HG03060 (cell line): Measurements from ENCODE around the gene NPHP4.

ENCODE experiments used
- ATAC-seq: cut with Tn5 transposase; IDR thresholded peaks from one replicate; pipeline ENCODE4 v1.9.1; 2021; ENCODE audit warnings: low read depth, moderate number of reproducible peaks; ENCODE audit not compliant: unreplicated experiment

The NPHP4 gene

GRCh38 chr1:5955479-5955977 is 36.7 kb downstream of the NPHP4 start:
- no peak for ATAC-seq

GRCh38 chr1:5954964-5955363 is 37.3 kb downstream of the NPHP4 start:
- no peak for ATAC-seq

GRCh38 chr1:5953386-5953785 is 38.8 kb downstream of the NPHP4 start:
- ATAC-seq: no peak

GRCh38 chr1:5951846-5952410 is 40.3 kb downstream of the NPHP4 start:
- ATAC-seq: no peak

- no peak for ATAC-seq
Measured at GRCh38 chr1:5950994-5951785, 41.0 kb downstream of the NPHP4 start.

- no peak for ATAC-seq
Measured at GRCh38 chr1:5950201-5950895, 41.9 kb downstream of the NPHP4 start.

GRCh38 chr1:5949761-5950100 is 42.5 kb downstream of the NPHP4 start:
- no peak for ATAC-seq

GRCh38 chr1:5949085-5949760 is 43.0 kb downstream of the NPHP4 start:
- ATAC-seq: no peak

- ATAC-seq: no peak
Measured at GRCh38 chr1:5948681-5949005, 43.6 kb downstream of the NPHP4 start.

- no peak for ATAC-seq
Measured at GRCh38 chr1:5947978-5948680, 44.1 kb downstream of the NPHP4 start.

GRCh38 chr1:5947071-5947821 is 45.0 kb downstream of the NPHP4 start:
- no peak for ATAC-seq

GRCh38 chr1:5945445-5945844 is 46.8 kb downstream of the NPHP4 start:
- ATAC-seq: no peak

GRCh38 chr1:5944843-5945167 is 47.4 kb downstream of the NPHP4 start:
- no peak for ATAC-seq

- no peak for ATAC-seq
Measured at GRCh38 chr1:5944154-5944842, 47.9 kb downstream of the NPHP4 start.

GRCh38 chr1:5943343-5944124 is 48.7 kb downstream of the NPHP4 start:
- ATAC-seq: no peak

- ATAC-seq: no peak
Measured at GRCh38 chr1:5941671-5942070, 50.6 kb downstream of the NPHP4 start.

GRCh38 chr1:5940723-5941407 is 51.4 kb downstream of the NPHP4 start:
- no peak for ATAC-seq
